NCI-H2227 (cell line): ENCODE results near the gene AGAP2.

ENCODE experiments used
- DNase-seq: peaks from one replicate; lab custom pipeline; 2025; ENCODE audit not compliant: unreplicated experiment; lab: John Stamatoyannopoulos, UW

AGAP2 gene

DNA sequence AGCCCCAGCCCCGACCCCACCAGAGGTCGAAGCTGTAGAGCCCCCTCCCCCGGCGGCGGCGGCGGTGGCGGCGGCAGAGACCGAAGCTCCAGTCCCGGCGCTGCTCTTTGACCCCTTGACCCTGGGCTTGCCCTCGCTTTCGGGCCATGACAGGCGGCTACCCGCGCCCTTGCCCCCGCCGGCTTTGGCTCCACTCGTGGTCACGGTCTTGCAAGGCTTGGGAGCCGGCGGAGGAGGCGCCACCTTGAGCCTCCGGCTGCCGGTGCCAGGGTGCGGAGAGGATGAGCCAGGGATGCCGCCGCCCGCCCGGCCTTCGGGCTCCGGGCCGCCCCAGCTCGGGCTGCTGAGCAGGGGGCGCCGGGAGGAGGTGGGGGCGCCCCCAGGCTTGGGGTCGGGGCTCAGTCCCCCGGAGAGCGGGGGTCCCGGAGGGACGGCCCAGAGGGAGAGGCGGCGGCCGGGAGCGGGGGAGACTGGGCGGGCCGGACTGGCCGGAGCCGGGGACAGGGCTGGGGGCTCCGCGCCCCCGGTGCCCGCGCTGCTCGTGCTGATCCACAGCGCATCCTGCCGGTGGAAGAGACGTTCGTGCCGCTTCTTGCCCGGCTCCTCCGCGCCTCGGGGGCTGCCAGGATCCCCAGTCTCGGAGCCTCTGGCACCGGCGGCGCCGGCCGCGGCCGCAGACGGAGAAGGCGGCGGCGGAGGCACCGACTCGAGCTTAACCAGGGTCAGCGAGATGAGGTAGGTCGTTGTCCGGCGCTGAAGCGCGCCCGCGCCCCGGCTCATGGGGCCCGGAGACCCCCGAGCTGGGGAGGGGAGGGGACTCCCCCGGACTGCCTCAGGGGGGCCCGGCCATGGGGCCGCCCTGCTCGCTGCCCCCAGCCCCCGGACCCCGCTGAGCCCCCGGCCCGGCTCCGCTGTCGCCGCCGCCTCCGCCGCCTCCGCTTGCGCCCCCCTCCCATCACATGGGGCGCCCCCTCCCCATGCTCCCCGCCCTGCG is 778 bp downstream of the AGAP2 start:
- peak; percentile 54 for DNase-seq

DNA sequence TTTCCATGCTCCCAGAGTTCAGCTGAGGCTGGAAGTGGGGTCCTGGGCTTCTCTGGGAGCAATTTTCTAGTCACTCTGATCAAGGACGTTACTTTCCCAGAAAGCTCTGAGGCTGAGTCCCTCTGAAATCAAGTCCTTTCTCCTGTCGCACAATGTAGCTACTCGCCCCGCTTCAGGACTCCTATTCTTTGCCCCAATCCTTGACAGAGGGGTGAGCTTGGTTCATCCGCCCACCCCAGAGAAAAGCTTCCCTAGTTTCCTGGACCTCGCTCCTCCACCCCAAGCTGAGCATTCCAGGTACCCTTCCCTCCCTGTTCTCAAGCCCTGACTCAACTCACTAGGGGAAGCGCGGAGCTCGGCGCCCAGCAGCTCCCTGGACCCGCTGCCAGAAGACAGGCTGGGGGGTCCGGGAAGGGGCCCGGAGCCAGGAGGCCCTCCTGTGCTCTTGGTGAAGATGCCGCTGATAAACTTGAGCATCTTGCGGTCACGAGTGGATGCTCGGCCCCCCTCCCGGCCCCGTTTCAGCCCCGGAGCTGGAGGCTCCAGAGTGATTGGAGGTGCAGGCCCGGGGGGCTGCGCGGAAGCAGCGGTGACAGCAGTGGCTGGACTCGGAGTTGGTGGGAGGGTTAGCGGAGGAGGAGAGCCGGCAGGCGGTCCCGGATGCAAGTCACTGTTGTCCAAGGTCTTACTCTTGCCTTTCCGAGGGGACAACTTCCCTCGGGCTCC is 1.6 kb downstream of the AGAP2 start:
- DNase-seq = no peak

DNA sequence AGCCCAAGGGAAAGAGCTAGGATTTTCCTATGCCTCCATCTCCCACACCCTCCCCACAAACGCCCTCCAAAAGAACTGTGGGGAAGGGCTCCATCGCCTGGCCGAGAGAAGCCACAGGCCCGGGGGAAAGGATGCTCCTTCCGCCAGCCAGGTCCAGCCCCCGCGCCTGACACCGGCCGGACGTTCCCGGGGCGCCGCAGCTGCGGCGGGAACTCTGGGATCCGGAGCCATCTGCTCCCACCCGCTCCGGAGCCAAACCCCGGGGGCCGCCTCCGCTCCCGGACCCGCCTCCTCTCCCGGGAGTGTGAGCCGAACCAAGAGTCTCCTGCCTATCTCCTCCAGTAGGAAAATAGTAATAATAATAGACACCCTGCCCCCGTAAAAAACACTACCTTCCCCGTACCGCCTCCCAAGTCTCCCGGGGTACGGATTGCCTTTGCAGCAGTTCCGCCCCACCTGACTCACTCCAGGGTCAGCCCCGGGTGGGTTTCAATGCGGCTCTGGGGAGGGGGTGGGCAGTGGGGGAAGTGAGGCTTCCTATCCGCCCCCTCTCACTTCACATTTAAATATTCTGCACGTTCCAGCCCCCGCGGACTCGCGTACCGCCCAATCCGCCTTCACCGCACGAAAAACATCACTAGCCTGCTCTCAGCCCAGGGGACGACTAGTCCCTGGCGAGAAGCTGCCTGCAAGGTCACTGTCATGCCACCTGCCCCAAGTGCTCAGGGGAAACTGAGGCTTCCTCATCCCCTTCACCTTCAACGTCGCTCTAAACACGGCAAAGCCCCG is 2.4 kb downstream of the AGAP2 start:
- peak; percentile 66 for DNase-seq

DNA sequence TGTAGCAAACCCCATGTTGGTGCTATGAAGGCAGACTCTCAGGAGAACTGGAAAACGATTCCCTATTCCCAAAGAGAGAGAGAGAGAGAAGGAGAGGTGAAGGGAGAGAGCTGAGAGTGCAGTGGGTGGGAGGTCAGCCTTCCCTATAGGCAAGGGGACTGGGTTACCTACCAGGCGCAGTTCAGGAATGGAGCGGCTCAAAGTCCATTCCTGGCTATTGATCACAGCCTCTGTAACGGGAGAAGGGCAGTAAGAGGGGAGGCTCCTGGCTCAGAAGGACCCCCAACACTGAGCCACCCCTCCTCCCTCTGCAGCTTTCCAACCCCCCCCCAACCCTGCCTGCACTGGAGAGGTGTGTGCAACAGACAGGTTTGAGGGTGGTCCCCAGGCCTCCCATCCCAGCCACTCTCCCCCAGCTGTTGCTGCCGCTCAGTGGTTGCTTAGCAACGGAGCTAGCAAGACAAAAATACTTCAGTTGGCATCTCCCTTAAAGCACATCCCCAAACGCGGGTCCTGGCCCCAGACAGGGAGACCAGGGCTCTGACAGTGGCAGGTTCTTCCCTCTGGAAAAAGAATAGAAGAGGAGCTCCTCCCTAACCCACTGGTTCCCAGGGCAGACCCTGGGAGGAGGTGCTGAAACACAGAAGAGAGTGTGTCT is 3.2 kb downstream of the AGAP2 start:
- DNase-seq = peak; percentile 72

DNA sequence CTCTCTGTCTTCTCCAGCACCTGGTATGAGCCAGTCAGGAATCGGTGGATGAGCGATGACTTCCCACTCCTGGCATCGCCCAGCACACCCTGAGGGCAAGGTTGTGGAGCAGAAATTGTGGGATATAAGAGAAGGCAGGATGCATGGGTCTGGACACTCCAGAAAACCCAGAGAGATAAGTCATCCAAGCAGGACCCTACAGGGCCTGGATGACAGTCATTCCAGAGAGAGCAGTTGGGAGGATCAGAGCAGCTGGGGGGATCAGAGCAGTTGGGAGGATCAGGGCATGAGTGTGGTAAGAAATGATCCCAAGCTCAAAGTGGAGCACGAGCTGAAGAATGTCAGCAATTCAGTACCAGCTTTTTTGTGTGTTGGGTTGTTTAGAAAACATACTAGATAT is 4.0 kb downstream of the AGAP2 start:
- no peak for DNase-seq

DNA sequence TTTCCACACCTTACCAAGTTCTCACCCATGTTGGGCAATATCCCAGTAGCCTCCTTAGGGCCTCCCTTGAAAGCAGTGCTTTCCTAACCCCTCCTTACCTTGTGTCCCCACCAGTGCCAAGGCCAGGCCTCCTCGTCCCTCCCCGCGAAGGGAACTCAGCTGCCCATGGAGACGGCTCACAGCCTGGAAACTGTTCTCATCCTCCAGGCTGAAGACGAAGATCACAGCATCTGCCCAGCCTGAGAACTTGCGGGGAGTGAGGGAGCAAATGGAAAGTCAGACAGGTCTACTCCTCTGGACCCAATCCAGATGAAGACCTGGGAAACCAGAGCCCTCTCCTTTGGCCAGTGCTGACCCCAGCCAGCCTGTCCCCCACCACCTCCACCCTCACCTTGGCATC is 4.6 kb downstream of the AGAP2 start:
- no peak for DNase-seq

DNA sequence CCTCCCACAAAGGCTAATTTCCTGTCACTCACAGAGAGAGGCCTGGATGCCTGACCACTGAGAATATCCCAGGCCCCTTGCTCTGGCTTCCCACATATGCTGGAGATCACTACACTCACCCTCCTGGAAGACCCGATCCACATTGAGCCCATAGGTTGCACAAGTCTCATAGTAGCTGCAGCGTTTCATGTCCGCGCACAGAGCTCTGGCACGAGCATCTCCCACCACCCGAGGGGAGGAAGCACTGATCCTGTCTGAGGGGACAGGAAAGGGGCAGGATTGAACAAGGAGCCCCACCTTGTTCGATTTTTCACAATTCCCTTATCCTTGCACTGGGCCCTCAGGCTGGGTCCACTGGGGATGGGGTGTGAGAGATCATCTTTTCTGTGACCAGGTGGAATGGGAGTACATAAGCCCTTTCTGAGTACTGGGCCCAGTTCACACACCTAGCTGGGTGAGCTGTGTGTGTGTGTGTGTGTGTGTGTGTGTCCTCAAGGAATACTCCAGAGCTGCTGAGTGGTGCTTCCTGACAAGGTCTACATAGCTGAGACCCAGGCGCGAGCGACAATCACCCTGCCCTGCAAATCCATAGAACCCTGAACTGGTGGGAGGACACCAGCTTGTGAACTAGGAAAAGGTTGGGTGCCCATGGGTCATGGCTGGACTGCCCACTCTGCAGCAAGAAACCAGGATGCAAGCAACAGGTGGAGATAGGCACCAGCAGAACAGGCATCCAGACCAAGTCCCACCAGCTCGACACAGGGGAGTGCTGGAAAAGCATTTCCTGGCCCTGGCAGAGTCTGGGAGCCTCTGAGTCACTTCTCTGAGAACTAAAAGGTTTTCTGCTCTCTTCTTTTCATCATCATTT is 5.6 kb downstream of the AGAP2 start:
- no peak for DNase-seq

DNA sequence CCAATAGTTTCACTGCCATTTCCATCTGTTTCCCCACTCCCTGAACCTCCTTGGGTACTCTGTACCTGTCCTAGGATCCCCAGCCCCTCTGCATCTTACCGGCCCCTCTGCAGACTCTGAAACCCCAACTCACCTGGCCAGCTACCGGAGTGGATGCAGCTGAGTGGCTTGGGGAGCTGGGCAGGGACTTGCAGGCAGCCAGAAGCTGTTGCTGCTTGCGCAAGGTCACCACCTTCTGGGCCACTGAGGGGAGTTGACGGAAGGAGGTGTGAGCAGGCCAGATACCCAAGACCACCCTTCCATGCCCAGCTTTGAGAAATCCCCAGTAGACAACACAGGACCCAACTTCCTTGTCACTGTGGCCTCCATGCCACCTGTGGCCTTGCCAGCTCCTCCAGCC is 6.3 kb downstream of the AGAP2 start:
- no peak for DNase-seq

DNA sequence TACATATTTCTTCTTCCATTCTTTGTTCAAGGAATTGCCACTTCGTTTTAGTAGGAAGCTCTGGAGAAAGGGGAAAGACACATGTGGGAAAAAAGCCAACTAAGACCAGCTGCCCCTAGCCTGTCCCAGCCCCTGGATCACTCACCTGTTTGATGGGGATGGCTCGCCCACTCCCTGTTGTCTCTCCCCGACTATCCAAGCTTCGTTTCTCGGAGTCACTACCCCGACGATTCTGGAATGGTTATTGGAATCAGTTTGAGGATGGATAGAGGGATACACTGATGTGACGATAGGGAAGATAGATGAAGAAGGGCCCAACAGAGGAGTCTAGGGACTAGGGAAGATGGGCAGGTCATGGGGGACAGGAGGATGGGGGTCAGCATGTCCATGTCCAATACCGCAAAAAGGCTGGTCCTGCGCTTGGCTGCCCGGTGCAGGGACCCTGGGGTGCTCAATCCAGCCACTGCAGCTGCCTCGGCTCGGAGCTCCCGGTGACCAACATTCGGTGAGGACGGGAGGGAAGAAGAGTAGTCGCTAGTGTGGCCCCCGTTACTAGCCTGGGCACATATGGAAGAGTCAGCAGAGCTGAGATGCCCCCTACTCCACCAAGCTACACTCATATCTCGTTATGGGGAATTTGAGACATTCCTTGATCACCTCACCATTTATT is 7.0 kb downstream of the AGAP2 start:
- no peak for DNase-seq

DNA sequence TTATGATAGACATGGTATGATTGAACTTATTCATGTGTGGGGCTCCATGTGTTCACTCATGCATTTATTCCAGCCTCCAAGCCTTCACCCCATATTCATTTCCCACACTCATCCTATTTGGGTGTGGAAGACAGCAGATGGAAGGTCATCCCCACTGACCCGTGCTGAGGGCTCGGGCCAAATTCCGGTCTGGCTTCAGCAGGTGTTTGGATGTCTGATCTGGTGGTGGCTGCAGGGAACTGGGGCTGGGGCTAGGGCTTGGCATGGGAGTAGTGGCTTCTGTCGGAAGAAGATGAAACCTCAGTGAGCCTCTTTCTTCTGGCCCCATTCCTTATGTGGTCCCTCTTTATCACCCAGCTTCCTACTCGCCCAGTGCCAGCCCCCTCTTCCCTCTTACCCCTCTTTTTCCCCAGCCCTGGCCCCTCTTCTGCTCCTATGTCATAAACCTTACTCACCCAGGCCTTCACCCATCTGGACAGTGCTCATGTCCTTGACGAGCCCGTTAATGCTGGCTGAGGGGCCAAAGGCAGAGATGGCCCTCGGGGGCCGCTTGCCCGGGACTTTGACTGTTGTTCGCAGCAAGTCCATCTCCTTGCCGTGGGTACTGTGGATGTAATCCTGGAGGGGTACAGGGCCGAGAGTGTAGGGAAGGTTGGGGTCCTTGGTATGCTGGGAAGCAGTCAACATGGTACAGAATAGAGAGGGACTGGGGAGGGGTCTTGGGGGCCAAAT is 8.0 kb downstream of the AGAP2 start:
- DNase-seq = no peak

DNA sequence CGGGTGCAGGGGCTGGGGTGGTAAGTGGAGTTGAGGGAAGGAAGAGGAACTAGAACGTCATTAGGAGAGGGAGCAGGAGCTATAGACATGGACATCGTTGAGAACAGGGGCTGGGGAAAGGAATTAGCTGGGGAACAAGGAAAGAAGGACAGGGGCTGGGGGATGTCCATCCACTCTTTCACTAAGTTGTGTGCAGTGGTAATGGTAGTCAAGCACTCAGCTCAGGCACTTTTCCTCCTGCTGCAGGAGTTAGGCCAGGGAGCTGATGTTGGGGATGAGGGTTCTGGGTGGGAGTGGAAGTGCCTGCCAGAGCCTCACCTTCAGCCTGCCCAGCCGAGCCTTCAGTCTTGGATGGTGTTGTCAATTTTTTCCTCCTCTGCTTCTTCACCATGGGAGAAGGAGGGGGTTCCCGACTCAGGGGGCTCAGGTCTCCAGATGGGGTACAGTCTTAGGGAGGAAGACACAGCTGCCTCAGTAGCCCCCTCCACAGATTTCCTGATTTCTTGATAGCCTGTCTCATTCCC is 9.2 kb downstream of the AGAP2 start:
- DNase-seq = no peak

DNA sequence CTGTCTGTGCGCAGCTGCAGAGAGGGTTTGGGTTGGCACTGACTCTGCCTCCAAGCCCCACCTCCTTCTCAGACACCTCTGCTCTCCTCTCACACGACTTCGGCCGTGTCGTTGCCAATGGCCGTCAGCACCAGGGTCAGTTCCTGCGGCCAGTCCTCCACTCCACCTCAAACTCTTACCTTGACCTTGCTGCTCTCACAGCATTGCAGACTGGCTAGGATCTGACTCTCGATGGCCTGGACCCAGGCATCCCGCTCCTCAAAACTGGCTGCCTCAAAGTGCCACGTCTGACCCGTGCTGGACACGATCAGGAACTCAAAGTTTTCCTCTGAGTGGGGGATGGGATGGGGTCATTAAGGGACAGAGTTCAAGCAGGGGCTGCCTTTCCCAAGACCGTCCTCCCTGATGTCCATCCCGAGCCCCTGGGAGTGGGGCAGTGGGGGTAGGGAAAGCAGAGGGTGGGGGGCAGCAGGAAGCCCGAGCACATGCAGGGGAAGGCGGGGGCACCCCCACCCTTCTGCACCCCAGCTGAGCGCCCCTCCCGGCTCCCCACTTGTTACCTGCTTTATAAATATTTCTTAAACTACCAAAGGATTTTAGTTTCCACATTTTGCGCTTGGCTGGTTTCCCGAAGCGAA is 10.7 kb downstream of the AGAP2 start:
- DNase-seq = no peak

DNA sequence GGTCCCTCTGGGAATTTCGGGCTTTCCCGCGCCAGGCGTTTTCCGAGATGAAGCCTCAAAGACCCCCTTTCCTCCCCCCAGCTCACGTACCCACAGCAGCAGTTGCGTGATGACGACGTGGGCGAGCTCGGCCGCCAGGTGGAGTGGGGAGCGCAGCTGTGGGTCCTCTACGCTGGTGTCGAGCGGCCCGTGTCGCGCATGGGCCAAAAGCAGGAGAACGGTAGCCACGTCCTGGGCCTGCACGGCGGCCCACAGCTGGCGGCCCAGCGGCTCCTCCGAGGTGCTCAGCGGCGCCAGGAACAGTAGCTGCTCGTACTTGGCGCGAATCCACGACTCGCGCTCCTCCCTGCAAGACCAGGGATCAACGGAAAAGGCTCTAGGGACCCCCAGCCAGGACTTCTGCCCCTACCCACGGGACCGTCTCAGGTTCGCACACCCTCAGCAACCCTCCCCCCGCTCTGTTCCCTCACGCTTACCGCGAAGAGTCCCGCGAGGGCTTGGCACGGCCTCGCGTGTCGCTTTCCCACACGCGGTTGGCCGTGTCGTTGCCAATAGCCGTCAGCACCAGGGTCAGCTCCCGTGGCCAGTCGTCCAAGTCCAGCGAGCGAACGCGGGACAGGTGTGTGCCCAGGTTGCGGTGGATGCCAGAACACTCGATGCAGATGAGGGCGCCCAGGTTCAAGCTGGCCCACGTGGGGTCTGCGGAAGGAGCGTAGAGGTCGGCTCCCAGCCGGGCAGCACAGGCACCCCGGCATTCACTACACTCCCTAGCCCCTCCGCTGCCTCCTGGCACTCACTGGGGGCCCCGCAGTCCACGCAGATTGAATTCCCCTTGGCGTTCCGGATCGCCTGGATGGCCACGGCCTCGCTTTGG is 11.4 kb downstream of the AGAP2 start:
- no peak for DNase-seq

DNA sequence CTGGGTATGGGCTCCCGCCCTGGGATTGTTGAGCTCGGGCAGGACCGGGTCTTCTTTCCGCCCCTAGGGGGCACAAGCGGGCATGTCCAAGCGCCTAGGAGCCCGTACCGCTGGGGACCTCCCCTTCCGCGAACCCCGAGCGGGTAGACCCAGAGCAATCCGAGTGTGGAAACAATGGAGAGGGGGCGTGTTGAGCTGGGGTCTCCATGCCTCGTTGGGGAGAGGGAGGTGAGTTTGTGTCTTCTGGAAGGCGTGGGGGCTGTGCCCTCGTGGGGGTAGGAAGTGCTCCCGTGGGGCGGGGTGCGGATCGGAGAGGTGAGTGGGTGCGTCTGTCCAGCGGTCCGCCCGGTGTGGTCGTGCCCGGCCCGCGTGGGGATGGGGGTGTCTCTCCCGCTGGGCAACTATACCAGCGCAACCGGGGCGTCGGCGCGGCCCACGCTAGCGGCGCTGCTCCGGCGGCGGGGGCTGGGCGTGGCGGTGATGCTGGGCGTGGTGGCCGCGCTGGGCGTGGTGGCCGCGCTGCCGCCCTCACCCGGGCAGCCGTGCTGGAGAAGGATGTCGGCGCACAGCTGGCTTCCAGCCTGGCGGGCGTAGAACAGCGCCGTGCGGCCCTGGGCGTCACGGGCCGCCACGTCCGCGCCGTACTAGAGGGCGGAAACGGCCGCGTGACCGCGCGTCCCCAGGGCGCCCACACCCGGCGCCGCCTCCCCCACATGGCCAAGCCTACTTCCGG is 12.2 kb downstream of the AGAP2 start:
- DNase-seq = no peak

DNA sequence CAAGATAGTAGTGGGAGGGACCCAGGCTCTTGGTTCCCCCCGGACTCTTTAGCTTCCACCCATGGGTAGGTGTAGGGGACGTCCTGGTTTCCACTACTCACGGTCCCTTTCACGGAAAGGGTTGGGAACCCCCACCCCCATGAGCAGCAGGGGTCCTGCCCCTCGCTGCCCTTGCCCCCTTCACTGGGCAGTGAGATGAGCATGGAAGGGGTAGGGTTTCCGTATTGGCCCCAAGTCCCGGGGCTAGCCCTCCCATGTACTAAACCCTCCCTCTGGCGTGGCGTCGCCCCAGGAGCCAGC is 12.7 kb downstream of the AGAP2 start:
- DNase-seq = no peak

DNA sequence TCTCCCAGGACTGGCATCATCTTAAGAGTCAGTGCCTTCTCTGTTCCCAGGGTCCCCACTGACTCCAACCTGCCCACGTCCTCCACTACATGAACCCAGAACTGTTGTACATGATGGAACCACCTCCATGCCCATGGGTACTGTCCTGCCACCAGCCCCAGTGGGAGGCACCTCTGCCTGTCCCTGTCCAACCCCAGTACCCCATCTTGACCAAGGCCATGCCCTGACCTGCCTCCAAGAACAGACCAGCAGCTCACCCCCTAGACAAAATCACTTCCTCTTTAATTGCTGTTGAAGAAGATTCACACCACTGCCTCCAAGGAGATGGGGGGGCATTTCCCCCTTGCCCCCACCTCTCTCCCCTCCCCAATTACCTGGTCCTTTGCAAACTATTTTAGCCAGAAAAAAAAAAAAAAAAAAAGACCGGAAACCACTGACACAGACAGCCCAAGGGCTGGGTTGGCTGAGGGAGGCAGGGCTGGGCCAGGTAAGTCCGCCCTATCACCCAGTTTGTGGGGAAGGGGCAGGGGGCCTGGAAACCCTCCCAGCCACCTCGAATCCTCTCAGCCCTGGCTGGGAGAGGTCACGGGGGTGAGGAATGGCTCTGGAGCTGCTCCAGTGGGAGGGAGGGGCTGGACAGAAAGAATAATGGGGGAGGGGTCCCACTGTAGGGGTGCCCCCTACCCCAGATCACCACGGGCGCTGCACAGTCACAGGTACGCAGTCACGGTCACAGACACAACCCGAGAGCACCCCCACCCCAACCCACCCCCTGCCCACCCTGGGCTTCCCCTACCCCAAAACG is 13.4 kb downstream of the AGAP2 start:
- DNase-seq = no peak
